Inferior parietal cortex (tissue), 1 donor: ENCODE data around the gene RFNG.

Experiments
- DNase-seq: peaks from one replicate; pipeline ENCODE4 v3.0.0-alpha.2; 2016; ENCODE audit errors: extremely low spot score

RFNG gene

DNA sequence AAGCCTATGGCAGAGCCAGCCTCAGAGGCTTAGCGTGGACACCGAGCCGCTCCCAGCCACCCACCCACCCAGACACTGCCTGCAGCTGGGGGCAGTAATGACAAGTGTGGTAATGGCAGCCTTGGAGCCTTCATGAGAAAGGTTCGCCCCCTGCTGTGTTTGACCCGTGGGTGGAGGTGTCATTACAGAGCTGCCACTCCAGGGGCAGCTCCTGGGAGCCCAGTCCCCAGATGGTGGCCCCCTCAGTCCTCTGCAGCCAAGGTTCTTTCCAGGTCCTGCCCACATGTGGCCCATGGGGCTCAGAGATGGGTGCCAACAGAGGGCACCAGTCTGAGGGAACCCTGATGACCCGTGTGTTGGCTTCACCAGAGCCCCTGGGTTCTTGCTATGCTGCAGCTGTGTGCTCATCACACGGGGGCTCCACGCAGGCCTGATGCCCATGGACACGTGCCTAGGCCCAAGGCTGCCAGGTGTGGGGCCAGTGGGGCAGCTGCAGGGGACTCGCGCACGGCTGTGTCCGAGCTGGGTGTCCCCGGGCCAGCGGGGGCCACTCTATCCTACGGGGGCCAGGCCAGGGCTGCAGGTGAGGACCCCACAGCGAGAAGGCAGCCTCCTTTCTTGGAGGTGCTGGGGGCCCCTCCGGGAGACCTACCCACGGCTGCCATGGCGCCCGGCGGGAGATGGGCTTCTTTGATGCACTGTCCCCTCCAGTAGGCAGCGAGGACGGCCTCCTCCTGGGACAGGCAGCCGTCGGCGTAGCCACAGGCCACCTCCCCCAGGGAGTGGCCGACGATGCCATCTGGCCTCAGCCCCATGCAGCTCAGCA lies 38.3 kb upstream of the RFNG start:
- DNase-seq: no peak

DNA sequence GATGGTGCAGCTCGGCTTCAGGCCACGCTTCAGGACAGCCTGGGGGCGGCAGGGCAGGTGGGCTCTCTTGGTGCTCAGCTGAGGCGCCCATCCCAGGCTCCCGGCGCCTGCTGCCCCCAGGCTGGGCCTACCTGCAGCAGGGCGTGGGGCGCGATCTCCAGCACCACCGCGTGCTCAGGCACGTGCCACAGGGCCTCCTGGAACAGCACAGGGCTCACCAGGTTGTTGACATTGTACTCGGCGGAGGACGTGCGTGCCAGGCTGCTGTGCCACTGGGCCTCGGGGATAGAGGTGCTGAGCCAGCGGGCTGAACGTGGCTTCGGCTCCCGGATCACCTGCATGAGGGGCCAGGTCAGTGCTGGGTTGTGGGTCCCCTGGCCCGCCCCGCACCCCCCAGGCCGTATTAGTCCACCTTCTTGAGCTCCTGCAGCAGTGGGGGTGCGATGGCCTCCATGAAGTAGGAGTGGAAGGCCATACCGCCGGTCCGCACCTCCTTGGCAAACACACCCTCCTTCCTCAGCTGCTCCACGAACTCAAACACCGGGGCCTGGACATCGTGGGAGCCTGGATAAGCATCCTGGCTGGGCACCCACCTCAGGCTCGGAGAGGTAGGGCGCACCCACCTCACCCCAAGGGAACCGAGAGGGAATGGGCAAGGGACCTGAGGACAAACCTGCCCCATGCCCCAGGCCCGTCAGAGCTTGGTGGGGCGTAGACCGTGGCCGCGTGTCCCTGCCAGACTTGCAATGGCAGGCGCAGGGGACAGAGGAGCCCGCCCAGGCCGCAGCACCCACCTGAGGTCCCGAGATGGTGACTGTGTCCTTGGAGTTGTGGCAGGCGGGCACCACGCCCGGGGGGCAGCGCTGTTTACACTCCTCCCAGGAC lies 37.5 kb upstream of the RFNG start:
- no peak for DNase-seq

DNA sequence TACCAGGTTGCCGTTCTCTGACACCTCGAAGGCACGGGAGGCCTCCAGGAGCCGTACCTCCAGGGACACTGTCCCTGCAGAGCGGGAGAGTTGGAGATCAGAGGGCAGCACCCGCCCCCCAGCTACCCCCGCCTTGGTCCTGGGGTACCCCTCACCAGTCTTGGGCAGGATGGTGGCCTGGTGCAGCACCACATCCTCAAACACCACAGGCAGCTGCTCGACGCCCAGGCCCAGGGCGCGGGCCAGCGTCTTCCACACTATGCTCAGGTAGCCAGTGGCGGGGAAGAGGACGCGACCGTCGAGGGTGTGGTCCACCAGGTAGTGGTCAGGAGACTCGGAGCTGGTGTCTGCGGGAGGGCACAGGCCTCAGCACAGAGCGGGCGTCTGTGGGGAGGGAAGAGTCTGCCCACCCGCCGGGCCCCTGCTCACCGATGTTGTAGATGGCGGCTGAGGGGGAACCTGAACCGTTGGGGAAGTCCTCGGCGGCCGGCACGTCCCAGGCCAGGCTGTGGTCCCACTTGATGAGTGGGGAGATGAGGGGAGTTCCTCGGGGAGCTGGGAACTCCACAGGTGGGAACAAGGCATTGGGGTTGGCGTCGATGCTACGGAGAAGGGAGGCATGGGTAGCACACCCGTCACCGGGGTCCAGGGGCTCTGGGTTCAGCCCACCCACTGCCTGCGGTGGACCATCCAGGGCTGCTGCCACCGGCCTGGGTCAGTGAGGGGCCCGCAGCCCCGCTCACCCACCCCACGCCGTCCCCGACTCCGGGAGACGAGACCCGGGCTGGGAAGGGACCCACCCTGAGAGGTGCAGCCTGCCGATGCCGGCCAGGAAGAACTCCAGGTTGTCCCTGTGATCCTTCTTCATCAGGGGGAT lies 36.6 kb upstream of the RFNG start:
- no peak for DNase-seq

DNA sequence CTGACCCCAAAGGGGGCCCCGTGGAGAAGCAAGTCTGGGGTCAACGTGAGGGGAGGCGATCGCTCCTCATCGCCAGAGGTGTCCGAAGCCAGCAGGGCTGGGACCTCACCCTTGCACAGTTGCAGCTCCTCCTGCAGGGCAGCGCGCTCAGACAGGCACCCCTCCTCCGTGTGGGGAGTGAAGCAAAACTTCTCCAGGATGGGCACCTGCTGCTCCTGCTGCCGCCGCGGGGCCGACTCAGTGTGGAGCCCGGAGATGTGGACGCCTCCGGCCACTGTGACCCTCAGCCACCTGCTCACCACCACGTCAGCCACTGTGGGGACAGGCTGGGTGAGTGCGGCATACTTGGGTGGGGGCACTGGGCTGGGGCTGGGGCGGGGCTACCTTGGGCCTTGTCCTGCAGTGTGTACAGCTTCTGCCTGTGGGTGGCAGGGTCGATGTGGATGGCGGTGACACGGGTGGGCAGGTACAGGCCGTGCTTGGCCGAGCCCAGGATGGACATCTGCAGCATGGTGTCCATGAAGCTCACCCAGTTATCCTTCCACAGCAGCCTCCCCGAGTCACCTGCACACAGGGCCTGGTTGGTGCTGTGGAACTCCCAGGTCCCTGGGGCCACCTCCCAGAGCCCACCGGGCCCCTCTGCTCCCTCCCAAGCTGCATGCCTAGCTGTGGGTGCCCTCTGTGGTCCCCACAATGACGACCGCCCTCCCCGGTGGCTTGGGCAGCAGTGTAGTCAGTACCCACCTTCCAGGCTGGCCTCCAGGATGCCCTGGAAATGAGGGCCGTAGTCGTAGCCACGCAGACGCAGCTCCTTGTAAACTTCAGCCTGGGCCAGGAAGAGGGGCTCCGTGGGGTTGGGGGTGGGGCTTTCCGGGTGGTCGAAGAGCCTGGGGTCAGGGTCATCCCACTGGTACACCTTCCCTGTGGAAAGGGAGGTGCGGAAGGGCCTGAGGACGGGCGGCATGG lies 35.6 kb upstream of the RFNG start:
- no peak for DNase-seq

DNA sequence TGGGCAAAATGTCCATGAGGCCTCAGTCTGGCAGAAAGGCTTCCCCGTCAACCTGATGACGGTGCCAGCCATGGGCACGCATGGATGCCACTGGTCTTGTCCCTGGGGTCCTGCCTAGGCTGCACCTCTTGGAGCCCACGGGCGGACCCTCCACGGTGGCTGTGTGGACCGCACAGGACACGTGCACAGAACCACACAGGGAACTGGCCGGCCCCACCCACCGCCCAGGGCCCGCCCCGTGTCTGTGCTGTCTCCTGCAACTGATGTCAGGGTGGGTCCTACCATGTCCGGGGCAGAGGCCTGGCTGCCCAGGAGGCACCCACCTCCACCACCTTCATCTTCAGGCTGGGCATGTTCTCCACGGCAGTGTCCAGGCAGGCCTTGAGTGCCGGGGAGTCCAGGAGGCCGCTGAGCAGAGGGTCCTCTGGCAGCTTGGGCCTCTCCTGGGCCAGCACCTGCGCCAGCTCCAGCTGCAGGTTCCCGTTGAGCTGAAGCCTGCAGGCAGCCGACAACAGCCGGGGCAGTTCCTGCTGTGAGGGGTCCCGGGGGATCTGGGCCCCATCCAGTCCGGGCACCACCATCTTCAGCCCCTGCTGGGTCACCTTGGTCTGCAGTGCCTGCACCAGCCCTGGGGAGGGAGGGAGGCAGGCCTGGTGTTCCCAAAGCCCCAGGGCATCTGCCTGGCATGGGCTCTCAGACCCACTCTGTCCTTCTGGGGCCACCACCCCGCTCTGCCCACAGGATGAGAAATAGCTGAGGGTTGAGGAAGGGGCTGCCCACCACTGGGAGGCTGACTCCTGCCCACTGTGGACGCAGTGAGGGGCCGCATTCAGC lies 34.5 kb upstream of the RFNG start:
- DNase-seq: no peak

DNA sequence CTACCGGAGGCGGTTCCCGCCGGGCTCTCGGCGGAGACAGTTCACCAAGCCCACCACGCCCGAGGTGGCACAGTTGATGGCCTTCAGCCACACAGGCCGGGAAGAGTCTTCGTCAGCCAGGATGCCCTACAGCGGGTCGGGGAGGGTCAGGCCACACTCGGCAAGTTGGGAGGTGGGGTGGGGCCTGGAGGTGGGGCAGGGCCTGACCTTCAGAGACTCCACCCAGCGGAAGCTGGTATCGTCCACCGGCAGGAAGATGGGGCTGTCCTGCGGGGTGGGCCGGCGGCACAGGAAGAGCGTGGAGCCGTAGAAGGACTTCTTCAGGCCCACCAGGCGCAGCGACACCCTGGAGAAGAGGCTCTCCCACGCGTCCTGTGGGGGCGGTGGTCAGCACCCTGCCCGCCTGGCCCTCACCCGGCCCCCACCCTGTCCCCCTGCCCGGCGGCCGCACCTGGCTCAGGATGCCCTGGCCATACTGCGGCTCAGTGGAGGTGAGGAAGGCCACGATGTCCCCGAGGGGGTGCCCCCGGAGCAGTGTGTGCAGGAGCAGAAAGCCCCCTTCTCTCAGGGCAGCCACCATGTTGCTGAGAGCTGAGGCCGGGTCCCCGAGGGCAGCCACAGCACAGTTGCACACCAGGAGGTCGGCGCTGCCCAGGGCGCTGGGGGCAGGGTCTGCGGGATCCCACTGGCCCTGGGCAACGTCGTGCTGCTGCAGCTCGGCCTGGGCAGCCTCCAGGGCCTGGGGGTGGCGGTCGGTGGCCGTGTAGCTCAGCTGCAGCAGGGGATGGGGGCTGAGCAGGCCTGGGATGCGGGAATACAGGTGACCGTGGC lies 33.6 kb upstream of the RFNG start:
- DNase-seq: no peak

DNA sequence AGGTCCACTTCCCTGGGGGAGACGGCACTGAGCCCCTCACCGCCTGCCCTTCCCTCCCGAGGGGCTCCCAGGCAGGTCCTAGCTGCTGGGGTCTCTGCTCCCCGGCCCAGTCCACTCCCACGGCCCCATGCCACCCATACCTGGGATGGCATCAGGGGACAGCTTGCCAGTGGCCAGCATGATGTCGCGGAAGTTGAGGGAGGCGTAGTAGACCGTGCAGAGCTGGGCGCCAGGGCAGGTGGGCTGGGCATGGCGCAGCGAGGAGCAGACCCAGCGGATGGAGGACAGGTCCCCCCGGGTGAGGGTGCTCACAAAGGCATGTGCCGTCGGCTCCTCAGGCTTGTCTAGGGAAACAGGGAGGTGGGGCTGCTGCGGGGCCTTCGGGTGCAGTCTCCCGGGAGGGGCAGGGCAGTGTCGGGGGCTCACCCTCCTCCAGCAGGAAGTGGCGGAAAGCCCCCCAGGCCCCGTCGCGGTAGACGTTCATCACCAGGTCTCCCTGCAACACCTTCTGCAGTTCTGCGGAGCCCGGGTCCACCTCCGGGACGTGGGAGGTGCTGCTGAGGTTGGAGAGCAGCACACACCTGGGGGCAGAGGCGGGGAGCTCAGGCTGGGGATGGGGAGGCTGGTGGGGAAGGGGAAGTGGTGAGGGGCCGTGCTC lies 32.9 kb upstream of the RFNG start:
- no peak for DNase-seq

DNA sequence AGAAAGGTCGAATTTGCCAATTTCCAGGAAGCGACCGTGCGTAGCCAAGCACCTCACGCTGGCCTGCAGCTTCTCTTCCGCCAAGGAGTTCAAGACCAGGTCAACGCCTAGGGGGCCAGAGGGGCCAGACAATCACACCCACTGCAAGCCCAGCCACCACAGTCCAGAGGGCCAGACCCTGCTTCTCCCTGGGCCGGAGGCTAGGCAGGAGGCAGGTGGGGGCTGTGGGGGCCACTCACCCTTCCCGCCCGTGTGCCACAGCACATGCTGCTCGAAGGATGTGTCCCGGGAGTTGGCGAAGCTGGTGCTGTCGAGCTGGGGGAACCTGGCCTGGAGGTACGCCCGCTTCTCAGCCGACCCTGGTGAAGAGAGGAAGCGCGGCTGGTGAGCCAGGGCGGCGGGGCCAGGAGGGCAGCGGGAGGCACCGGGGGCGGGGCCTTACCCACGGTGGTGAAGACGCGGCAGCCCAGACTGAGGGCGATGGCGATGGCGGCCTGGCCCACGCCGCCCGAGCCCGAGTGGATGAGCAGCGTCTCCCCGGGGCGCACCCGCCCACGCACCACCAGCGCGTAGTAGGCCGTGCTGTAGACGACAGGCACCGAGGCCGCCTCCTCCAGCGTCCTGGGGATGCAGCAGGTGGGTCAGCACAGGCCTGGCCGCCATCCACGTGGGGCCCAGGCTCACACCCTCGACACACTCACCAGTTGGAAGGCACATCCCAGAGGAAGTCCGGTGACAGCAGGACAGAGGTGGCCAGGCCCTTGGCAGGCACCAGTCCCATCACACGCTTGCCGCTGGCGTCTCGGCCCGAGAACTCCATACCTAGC lies 32.1 kb upstream of the RFNG start:
- DNase-seq: no peak

DNA sequence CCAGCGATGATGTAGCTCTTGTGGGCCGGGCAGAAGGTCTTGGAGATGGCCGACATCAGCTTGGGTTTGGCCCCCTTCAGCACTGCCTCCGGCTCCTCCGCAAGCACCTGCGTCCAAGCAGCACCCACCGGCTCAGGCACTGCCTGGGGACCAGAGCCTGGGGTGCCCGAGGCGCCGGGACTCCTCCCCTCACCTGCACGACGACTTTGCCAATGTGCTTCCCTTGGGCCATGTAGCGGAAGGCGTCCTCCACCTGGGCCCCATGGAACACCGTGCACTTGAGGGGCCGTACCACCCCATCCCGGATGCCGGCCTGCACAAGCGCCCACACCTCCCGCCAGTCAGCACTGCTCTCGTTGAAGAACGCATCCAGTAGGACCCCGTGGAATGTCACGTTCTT lies 31.4 kb upstream of the RFNG start:
- DNase-seq: no peak

DNA sequence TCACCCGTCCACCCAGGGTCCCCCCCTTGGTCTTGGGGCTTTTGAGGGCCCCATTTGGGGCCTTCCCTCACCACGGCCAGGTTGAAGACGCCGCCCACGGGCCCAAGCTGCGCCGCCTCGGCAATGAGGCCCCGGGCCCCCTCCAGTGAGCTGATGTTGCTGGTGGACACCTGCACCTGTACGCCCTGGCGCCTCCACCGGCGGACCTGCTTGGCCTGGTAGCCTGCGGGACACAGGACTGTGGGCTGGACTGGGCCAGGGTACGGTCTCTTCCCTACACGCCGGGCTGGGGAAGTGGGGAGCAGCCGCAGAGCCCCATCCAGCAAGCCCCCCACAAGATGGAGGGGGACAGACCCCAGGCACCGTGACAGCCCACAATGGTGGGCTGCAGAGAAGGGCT lies 30.8 kb upstream of the RFNG start:
- DNase-seq: no peak

DNA sequence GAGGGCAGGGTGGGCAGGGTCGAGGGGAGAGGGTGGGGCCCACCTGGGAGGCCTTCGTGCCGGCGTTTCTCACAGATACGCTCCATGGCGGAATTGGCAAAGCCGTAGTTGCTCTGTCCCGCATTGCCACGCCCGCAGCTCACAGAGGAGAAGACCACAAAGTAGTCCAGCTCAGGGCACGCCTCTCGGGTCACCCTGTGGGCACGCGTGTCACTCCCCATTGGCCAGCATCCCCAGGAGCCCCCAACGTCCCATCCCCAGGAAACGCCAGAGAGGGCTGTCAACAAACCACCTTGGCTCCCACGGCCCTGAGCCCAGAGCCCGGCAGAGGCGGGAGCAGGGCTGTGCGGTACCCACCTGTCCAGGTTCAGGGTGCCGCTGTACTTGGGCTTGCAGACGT lies 30.4 kb upstream of the RFNG start:
- DNase-seq: no peak

DNA sequence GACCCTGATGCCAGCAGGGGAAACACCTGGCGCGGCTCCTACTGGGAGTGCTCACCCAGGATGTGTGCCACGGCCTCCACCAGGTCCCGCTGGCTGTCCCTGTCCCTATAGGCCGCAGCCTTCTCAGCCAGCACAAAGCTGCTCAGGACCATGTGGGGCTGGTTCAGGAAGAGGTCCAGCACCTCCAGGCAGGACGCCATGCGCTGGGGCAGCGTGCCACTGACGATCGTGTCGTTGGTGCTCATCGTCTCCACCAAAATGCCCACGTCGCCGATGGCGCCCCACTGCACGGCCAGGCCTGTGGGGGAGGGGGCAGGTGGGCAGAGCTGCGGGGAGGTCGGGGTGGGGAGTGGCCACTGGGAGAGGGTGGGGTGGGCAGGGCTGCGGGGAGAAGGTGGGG lies 29.9 kb upstream of the RFNG start:
- no peak for DNase-seq

DNA sequence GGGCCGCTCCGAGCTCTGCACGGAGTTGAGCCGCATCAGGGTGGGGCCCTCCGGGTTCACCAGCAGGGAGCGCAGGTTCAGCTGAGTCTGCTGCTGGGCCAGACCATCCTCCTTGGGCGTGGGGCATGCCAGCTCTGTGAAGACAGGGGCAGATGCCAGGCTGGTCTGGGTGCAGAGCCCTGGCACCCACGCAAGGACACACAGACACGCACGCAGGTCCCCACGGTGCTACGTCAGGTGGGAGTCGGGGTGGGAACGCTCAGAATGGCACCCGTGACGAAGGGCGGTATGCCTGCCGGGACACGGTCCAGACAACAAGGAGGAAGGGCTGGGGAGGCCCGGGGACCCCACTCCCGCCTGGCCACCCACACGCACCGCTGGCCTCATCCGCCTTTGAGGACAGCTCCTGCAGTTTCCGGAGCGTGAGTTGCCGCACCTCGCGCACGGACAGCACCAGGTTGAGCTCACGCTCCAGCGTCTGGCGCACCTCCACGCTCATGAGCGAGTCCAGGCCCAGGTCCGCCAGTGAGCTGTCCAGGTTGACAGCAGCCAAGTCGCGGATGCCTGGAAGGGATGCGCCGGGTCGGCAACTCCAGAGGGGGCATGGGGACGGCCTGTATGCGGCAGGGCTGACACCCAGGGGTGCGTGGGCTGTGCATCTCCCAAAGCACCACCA lies 29.3 kb upstream of the RFNG start:
- DNase-seq: no peak

DNA sequence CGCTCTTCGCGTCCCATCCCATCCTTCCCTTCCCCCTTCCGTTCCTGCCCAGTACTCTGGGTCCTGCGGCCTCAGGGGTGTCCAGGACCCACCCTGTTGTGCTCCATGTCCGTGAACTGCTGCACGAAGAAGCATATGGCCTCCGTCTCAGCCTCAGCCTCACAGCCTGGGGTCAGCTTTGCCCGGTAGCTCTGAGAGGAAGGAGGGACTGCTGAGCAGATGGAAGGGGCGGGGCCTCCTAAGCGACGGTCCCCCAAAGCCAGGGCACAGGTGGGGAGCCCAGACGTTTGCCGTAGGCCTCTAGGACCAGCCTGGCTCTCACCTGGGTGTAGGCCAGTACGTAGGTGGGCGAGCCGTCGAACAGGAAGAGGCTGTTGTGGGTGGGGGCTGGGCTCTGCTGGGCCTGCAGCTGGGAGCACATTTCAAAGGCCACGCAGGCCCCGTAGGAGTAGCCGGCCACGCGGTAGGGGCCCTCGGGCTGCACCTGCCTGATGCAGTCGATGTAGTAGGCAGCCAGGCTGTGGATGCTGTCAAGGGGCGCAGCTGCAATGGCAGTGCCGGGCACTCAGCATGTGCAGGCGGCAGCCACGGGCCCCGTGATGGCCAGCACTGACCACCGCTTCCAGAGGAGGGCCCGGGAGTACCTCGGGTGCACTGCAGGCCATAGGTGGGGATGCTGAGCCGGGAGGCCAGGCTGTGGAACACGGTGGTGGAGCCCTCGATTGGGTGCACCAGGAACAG lies 28.6 kb upstream of the RFNG start:
- no peak for DNase-seq

DNA sequence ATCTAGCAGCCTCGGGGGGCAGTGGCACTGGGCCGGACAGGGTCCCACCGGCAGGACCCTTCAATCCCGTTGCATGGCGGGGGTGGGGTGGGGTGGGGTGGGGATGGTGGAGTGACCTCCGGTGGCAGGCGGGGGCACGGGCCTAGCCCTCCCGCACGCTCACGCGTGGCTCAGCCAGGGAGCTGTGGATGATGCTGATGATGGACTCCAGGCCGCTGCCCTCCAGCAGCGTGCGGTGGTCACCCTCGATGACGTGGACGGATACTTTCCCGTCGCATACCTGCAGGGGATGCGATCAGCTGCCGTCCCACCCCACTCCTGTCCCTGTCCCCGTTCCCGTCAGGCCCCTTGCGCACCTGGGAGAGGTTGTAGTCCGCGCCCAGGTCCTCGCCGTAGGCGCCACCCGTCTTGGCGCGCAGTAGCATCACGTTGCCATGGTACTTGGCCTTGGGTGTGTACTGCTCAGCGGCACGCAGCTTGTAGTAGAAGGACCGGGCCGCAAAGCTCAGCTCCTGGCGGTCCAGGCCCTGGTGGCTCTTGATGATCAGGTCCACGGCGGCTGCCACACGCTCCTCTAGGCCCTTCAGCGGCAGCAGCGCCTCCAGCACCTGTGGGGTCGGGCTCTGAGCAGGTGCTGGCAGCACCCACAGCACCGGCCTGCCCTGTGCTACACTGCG lies 27.5 kb upstream of the RFNG start:
- DNase-seq: no peak

DNA sequence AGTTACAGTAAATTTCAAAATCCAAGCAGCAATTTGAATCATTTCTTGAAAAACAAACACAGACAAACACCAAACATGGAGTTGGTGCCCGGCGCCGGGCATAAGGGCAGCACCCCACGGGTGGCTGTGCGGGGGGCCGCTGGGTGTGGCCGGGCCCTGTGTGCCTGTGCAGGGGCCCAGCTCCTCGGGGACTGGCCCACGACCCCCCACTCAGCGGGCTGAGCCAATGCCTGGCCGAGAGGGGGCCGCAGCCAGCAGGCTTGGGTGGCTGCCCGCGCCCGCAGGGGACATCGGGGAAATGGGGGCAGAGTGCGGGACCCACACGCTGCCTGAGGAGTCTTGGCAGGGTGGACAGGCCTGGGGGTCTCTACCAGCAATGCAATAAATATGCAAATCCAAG lies 26.8 kb upstream of the RFNG start:
- no peak for DNase-seq
